K562 (cell line): ENCODE results near the gene NPR1. TPM values are rescaled to one million over a fixed set of nuclear protein-coding genes. Genes with fewer than 3 reads are reported as not detected.

Source experiments
- ETV1 ChIP-seq: fragments of 450-650 bp; conservative IDR thresholded peaks from 2 replicates; pipeline ENCODE4 v1.6.1; 2016; ENCODE audit warnings: missing genetic modification characterization, control low read depth, low read depth, missing compliant biosample characterization
- MYNN ChIP-seq, 2 experiments: sonication (generic); formaldehyde crosslinking in 1 of 2; IDR thresholded peaks; 2 replicates each; pipeline versions ENCODE4 v1.5.0 to v1.6.1; 2016 to 2020; ENCODE audit warnings: antibody characterized with exemption in 1 of 2, missing genetic modification reagents in 1 of 2
- POLR2B ChIP-seq: fragments of 450-650 bp; IDR thresholded peaks from 2 replicates; pipeline ENCODE4 v1.6.1; 2018; ENCODE audit warnings: low read depth; ENCODE audit not compliant: partially characterized antibody
- RBM39 ChIP-seq: fragments of 200-400 bp; formaldehyde crosslinking; optimal IDR thresholded peaks from 2 replicates; pipeline ENCODE3; 2018; ENCODE audit warnings: low read depth, low read length
- ZFP1 ChIP-seq: fragments of 450-650 bp; formaldehyde crosslinking; IDR thresholded peaks from 2 replicates; pipeline ENCODE4 v1.4.0; 2020; ENCODE audit warnings: mild to moderate bottlenecking, mixed read lengths
- ZNF436 ChIP-seq: fragments of 250-450, 450-650 bp; sonication (Bioruptor Pico); formaldehyde crosslinking; IDR thresholded peaks from 2 replicates; pipeline ENCODE4 v1.7.0; 2020; ENCODE audit warnings: mild to moderate bottlenecking
- polyA plus RNA-seq, 8 experiments: library from polyadenylated mRNA; depleted of rRNA in 4 of 8; stranded (reverse) in 5 of 8; unstranded in 3 of 8; fragments of >200 nt; fragmentation: Nextera tagmentation in 2 of 8; fragmentation: Illumina TruSeq in 1 of 8; extraction: Ambion mirVana in 2 of 8; extraction: Trizol in 1 of 8; gene quantifications; 2 replicates each; pipeline versions ENCODE4 v1.2.1 to v1.2.3, GENCODE V29; 2011 to 2014; ENCODE audit warnings: inconsistent platforms in 1 of 8, missing spikeins in 1 of 8
- total RNA-seq, 7 experiments: library from RNA; depleted of rRNA in 6 of 7; stranded (reverse); fragments of >200 nt in 6 of 7; fragmentation: Illumina TruSeq in 2 of 7; extraction: Trizol in 2 of 7; gene quantifications; 2 replicates each; pipeline versions ENCODE4 v1.2.1 to v1.2.3, GENCODE V29; 2011 to 2021; ENCODE audit warnings: low replicate concordance in 1 of 7
- TF ChIP-seq, protein P1 (sequence below), 2 experiments: fragments of 450-650 bp in 1 of 2; IDR thresholded peaks; 2 replicates each; pipeline ENCODE4 v1.6.1; 2011 to 2017; ENCODE audit warnings: low read depth in 2 of 2, antibody characterized with exemption in 1 of 2, borderline replicate concordance in 1 of 2, low read length in 1 of 2, mild to moderate bottlenecking in 1 of 2, mixed read lengths in 1 of 2; ENCODE audit not compliant: control insufficient read depth in 1 of 2
- TF ChIP-seq, protein P2 (sequence below): fragments of 450-650 bp; formaldehyde crosslinking; IDR thresholded peaks from 2 replicates; pipeline ENCODE4 v1.4.0; 2022; ENCODE audit warnings: missing genetic modification characterization
- TF ChIP-seq, protein P3 (sequence below): IDR thresholded peaks from 2 replicates; pipeline ENCODE4 v1.6.1; 2011; ENCODE audit warnings: borderline replicate concordance, low read depth, mild to moderate bottlenecking, moderate library complexity, low read length; ENCODE audit not compliant: insufficient read depth, poor library complexity, severe bottlenecking
- TF ChIP-seq, protein P4 (sequence below), 2 experiments: fragments of 450-650 bp; conservative IDR thresholded peaks; 2 replicates each; pipeline ENCODE4 v1.6.1; 2017; ENCODE audit warnings: mild to moderate bottlenecking in 2 of 2, moderate library complexity in 2 of 2

The NPR1 gene
- total and polyA plus RNA-seq, 9 of the 15 experiments (the other 6 are each of a cell fraction or from before 2014, with no cell fraction given) = 0.05 to 0.16 (median 0.06) TPM; not detected in 6

DNA sequence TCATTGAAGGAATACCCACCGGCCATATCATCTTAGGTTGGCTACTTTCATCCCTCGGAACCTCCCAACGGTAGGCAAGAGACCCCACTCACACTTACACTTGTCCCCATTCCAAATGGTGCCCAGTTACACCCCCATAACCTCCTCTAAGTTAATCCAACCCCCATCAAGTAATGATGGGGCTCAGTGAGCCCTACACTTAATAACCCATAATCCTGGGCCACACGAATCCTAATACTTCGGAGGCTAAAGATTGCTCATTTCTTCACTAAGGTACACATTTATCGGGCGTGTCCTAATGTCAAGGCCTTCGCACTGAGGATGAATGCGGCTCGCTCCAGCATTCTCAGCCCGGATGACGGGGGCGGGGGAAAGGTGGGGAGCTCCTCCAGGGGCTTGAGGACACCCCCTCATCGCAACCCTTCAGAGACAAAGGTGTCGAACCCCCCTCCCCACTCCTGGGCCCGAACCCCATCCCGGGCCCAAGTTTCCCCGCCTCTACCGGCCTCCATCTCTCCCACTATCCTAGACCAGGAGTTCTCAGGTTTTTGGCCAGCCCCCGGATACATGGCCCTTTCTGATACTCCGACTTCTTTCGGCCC is 8.1 kb upstream of the NPR1 start (continued):
- TF ChIP-seq, protein P1, sequence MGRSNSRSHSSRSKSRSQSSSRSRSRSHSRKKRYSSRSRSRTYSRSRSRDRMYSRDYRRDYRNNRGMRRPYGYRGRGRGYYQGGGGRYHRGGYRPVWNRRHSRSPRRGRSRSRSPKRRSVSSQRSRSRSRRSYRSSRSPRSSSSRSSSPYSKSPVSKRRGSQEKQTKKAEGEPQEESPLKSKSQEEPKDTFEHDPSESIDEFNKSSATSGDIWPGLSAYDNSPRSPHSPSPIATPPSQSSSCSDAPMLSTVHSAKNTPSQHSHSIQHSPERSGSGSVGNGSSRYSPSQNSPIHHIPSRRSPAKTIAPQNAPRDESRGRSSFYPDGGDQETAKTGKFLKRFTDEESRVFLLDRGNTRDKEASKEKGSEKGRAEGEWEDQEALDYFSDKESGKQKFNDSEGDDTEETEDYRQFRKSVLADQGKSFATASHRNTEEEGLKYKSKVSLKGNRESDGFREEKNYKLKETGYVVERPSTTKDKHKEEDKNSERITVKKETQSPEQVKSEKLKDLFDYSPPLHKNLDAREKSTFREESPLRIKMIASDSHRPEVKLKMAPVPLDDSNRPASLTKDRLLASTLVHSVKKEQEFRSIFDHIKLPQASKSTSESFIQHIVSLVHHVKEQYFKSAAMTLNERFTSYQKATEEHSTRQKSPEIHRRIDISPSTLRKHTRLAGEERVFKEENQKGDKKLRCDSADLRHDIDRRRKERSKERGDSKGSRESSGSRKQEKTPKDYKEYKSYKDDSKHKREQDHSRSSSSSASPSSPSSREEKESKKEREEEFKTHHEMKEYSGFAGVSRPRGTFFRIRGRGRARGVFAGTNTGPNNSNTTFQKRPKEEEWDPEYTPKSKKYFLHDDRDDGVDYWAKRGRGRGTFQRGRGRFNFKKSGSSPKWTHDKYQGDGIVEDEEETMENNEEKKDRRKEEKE (IDR thresholded peaks at IDR 0.05; ENCODE audit: borderline replicate concordance in 1 of 2, control insufficient read depth in 1 of 2, low read depth in 2 of 2, low read length in 1 of 2) = no peak
- no peak for TF ChIP-seq ETV1 (tag)
- TF ChIP-seq, protein P2, sequence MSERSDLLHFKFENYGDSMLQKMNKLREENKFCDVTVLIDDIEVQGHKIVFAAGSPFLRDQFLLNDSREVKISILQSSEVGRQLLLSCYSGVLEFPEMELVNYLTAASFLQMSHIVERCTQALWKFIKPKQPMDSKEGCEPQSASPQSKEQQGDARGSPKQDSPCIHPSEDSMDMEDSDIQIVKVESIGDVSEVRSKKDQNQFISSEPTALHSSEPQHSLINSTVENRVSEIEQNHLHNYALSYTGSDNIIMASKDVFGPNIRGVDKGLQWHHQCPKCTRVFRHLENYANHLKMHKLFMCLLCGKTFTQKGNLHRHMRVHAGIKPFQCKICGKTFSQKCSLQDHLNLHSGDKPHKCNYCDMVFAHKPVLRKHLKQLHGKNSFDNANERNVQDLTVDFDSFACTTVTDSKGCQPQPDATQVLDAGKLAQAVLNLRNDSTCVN (CRISPR knock-in tag) = no peak
- no peak for TF ChIP-seq ZNF436 (CRISPR knock-in tag)
- TF ChIP-seq, protein P3, sequence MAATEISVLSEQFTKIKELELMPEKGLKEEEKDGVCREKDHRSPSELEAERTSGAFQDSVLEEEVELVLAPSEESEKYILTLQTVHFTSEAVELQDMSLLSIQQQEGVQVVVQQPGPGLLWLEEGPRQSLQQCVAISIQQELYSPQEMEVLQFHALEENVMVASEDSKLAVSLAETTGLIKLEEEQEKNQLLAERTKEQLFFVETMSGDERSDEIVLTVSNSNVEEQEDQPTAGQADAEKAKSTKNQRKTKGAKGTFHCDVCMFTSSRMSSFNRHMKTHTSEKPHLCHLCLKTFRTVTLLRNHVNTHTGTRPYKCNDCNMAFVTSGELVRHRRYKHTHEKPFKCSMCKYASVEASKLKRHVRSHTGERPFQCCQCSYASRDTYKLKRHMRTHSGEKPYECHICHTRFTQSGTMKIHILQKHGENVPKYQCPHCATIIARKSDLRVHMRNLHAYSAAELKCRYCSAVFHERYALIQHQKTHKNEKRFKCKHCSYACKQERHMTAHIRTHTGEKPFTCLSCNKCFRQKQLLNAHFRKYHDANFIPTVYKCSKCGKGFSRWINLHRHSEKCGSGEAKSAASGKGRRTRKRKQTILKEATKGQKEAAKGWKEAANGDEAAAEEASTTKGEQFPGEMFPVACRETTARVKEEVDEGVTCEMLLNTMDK = no peak
- TF ChIP-seq RBM39 = no peak
- no peak for TF ChIP-seq ZFP1 (CRISPR knock-in tag)
- no peak for TF ChIP-seq POLR2B
- TF ChIP-seq, protein P4, sequence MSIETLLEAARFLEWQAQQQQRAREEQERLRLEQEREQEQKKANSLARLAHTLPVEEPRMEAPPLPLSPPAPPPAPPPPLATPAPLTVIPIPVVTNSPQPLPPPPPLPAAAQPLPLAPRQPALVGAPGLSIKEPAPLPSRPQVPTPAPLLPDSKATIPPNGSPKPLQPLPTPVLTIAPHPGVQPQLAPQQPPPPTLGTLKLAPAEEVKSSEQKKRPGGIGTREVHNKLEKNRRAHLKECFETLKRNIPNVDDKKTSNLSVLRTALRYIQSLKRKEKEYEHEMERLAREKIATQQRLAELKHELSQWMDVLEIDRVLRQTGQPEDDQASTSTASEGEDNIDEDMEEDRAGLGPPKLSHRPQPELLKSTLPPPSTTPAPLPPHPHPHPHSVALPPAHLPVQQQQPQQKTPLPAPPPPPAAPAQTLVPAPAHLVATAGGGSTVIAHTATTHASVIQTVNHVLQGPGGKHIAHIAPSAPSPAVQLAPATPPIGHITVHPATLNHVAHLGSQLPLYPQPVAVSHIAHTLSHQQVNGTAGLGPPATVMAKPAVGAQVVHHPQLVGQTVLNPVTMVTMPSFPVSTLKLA (conservative IDR thresholded peaks at IDR 0.05) = no peak
- TF ChIP-seq MYNN (IDR thresholded peaks at IDR 0.05) = no peak
- no peak for TF ChIP-seq MYNN (CRISPR knock-in tag; IDR thresholded peaks at IDR 0.05)
